Right lobe of liver (tissue), 4 donors: ENCODE results near the gene ADPRHL1.
"Not testable (repeated sequence)": the region's sequence is repeated elsewhere in the genome, so short reads cannot be mapped to it uniquely, and the experiment has no call there.

ENCODE experiments used
- CTCF ChIP-seq, 4 donors: fragments of 200-600 bp in 3 of 4; fragments of 450-650 bp in 1 of 4; IDR thresholded peaks; one replicate each; pipeline versions ENCODE4 v1.5.1 to v1.8.0; 2016 to 2022; ENCODE audit warnings: antibody characterized with exemption in 4 of 4, mild to moderate bottlenecking in 2 of 4
- POLR2A ChIP-seq: fragments of 450-650 bp; IDR thresholded peaks from one replicate; pipeline ENCODE4 v1.6.1; 2017; ENCODE audit warnings: antibody characterized with exemption, mild to moderate bottlenecking
- donor health status: DM: no; HTN: no; CAD: no.
- donor health status: DM: no; HTN: no; CAD: no.
- donor health status: DM: no; HTN: yes; CAD: no.

GRCh38 chr13:113389586-113389985, 63.7 kb downstream of the ADPRHL1 start:
- TF ChIP-seq CTCF (IDR thresholded peaks at IDR 0.05); POLR2A: not testable (repeated sequence)
